ENCODE results near the gene ANAPC10.
"Not testable (repeated sequence)": the region's sequence is repeated elsewhere in the genome, so short reads cannot be mapped to it uniquely, and the experiment has no call there.

Gene ANAPC10

DNA sequence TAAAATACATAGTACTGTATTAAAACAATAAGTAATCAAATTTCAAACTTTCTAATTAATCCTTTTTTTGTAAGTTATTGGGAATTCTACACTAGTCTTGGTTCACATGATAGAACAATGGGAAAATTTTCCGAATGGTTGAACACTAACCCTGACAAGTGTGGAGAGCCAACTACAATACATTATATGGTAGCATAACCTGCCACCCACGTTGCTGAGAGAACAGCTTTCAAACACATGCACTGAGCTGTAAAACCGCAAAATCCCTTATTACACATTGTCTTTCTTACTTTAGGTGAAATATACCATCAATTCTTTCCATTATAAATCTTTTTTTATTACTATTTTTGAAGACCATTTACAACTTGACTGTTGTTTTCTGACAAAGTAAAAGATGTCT is 54.7 kb downstream of the ANAPC10 start:
- H3K36me3 ChIP-seq (ENCODE audit: insufficient read depth, low read length), result no peaks in the 10 kb centered on the region
- peaks cover 20% of the 10 kb centered on the region; the same call in 1 of the 2 replicates for H3K4me1 ChIP-seq (ENCODE audit: insufficient read depth, low read length)
- no peak overlapping the region for H3K27ac ChIP-seq (ENCODE audit: low read depth, low read length)
- H3K9ac ChIP-seq (ENCODE audit: low read depth, low read length), result no peak overlapping the region
- H3K27me3 ChIP-seq (ENCODE audit: insufficient read depth, low read length), result no peaks in the 10 kb centered on the region
- no peaks in the 10 kb centered on the region for H3K9me3 ChIP-seq (ENCODE audit: insufficient read depth, low read depth, low read length)
- H3K4me3 ChIP-seq (ENCODE audit: low read length), result no peak overlapping the region
- WGBS, result 86% methylated on average over 3 of the region's 3 CpGs

- no peaks in the 10 kb centered on the region for H3K27me3 ChIP-seq (ENCODE audit: insufficient read depth, low read length)
- no CpG with 5 or more reads among the region's 3 CpGs for WGBS
- no peaks in the 10 kb centered on the region for H3K9me3 ChIP-seq (ENCODE audit: insufficient read depth, low read depth, low read length)
- no peaks in the 10 kb centered on the region for H3K36me3 ChIP-seq (ENCODE audit: insufficient read depth, low read length)
- H3K4me1 ChIP-seq (ENCODE audit: insufficient read depth, low read length), result peaks cover 20% of the 10 kb centered on the region; the same call in 1 of the 2 replicates
- no peak overlapping the region for H3K27ac ChIP-seq (ENCODE audit: low read depth, low read length)
- no peak overlapping the region for H3K9ac ChIP-seq (ENCODE audit: low read depth, low read length)
- no peak overlapping the region for H3K4me3 ChIP-seq (ENCODE audit: low read length)
These were observed 55.3 kb downstream of the ANAPC10 start for GRCh38 chr4:145042601-145043285.

- Histone ChIP-seq H3K9me3 (ENCODE audit: insufficient read depth, low read depth, low read length) (no peaks in the 10 kb centered on the region), H3K27me3 (ENCODE audit: insufficient read depth, low read length) (no peaks in the 10 kb centered on the region), H3K36me3 (ENCODE audit: insufficient read depth, low read length) (no peaks in the 10 kb centered on the region), H3K9ac (ENCODE audit: low read depth, low read length) (no peak overlapping the region), H3K4me3 (ENCODE audit: low read length) (no peak overlapping the region), H3K4me1 (ENCODE audit: insufficient read depth, low read length) (peaks cover 20% of the 10 kb centered on the region; the same call in 1 of the 2 replicates), H3K27ac (ENCODE audit: low read depth, low read length) (no peak overlapping the region)
- WGBS, result 96% methylated on average over 3 of the region's 3 CpGs
These were observed 56.6 kb downstream of the ANAPC10 start for GRCh38 chr4:145041378-145041777.

GRCh38 chr4:145035494-145036136 is 62.4 kb downstream of the ANAPC10 start:
- Histone ChIP-seq H3K9me3 (ENCODE audit: insufficient read depth, low read depth, low read length) (no peaks in the 10 kb centered on the region), H3K9ac (ENCODE audit: low read depth, low read length) (no peak overlapping the region), H3K4me1 (ENCODE audit: insufficient read depth, low read length) (no peaks in the 10 kb centered on the region), H3K27ac (ENCODE audit: low read depth, low read length) (no peak overlapping the region), H3K27me3 (ENCODE audit: insufficient read depth, low read length) (no peaks in the 10 kb centered on the region), H3K4me3 (ENCODE audit: low read length) (no peak overlapping the region), H3K36me3 (ENCODE audit: insufficient read depth, low read length) (peaks cover 15% of the 10 kb centered on the region)
- 86% methylated on average over 2 of the region's 2 CpGs for WGBS

DNA sequence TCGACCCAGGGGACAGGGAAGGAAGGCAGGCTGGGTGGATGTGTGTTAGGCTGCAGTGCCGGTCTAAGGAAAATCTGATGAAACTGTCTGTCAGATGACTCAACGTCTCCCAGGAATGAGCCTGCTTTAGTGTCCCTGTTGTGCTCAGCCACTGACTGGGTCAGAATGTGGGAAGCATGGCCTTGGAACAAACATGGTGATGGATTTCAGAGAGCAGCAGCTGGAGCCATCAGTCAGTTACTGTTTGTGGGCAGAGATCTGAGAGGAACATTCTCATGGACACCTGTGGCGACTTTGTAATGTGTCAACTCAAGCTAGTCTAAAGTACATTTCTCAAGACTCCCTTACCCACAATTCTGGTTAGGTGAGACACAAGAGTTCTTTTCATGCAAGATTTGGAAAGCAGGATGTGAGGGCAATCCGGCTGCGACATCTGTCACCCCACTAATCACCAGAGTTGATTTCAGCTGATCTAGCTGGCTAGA is 63.2 kb downstream of the ANAPC10 start:
- H3K4me1 ChIP-seq (ENCODE audit: insufficient read depth, low read length), result no peaks in the 10 kb centered on the region
- H3K36me3 ChIP-seq (ENCODE audit: insufficient read depth, low read length), result peaks cover 15% of the 10 kb centered on the region
- no peak overlapping the region for H3K27ac ChIP-seq (ENCODE audit: low read depth, low read length)
- WGBS, result 96% methylated on average over 6 of the region's 6 CpGs
- no peaks in the 10 kb centered on the region for H3K9me3 ChIP-seq (ENCODE audit: insufficient read depth, low read depth, low read length)
- no peak overlapping the region for H3K9ac ChIP-seq (ENCODE audit: low read depth, low read length)
- no peaks in the 10 kb centered on the region for H3K27me3 ChIP-seq (ENCODE audit: insufficient read depth, low read length)
- H3K4me3 ChIP-seq (ENCODE audit: low read length), result no peak overlapping the region

DNA sequence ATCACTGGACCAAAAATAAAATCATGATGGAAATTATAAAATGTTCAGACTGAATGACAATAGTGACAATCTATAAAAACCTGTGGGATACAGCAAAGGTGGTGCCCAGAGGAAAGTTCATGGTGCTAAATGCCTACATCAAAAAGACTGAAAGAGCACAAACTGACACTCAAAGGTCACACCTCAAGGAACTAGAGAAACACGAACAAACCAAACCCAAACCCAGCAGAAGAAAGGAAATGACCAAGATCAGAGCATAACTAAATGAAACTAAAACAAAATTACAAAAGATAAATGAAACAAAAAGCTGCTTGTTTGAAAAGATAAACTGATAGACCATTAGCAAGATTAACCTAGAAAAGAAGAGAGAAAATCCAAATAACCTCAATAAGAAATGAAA is 78.7 kb downstream of the ANAPC10 start:
- Histone ChIP-seq H3K36me3 (ENCODE audit: insufficient read depth, low read length) (peaks cover 5% of the 10 kb centered on the region; the same call in 1 of the 2 replicates), H3K9me3 (ENCODE audit: insufficient read depth, low read depth, low read length) (peaks cover under 1% of the 10 kb centered on the region; the same call in 1 of the 2 replicates), H3K4me1 (ENCODE audit: insufficient read depth, low read length) (peaks cover 3% of the 10 kb centered on the region; the same call in 1 of the 2 replicates), H3K4me3 (ENCODE audit: low read length) (no peak overlapping the region), H3K27me3 (ENCODE audit: insufficient read depth, low read length) (no peaks in the 10 kb centered on the region), H3K9ac (ENCODE audit: low read depth, low read length) (no peak overlapping the region), H3K27ac (ENCODE audit: low read depth, low read length) (no peak overlapping the region)
- WGBS, result 100% methylated on average over 1 of the region's 1 CpG

- Histone ChIP-seq H3K4me1 (ENCODE audit: insufficient read depth, low read length) (peaks cover 7% of the 10 kb centered on the region), H3K9me3 (ENCODE audit: insufficient read depth, low read depth, low read length) (no peaks in the 10 kb centered on the region), H3K4me3 (ENCODE audit: low read length) (no peak overlapping the region), H3K27ac (ENCODE audit: low read depth, low read length) (no peak overlapping the region; the same call in 1 of the 2 replicates), H3K9ac (ENCODE audit: low read depth, low read length) (no peak overlapping the region), H3K27me3 (ENCODE audit: insufficient read depth, low read length) (no peaks in the 10 kb centered on the region), H3K36me3 (ENCODE audit: insufficient read depth, low read length) (no peaks in the 10 kb centered on the region)
- 96% methylated on average over 4 of the region's 4 CpGs for WGBS
These were observed 83.6 kb downstream of the ANAPC10 start for GRCh38 chr4:145014365-145014764.

DNA sequence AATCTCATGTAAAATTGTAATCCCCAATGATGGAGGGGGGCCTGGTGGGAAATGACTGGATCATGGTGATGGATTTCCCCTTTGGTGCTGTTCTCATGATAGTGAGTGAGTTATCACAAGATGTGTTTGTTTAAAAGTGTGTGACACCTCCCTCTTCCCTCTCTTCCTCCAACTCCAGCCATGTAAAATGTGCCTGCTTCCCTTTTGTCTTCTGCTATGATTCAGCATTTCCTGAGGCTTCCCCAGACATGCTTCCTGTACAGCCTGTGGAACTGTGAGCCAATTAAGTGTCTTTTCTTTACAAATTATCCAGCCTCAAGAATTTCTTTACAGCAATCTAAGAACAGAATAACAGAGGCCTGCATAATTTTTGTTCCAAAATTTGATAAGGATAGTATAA is 85.2 kb downstream of the ANAPC10 start:
- H3K27ac ChIP-seq (ENCODE audit: low read depth, low read length), result no peak overlapping the region; the same call in 1 of the 2 replicates
- H3K9ac ChIP-seq (ENCODE audit: low read depth, low read length), result no peak overlapping the region; the same call in 1 of the 2 replicates
- H3K27me3 ChIP-seq (ENCODE audit: insufficient read depth, low read length), result no peaks in the 10 kb centered on the region
- H3K4me1 ChIP-seq (ENCODE audit: insufficient read depth, low read length), result peaks cover 4% of the 10 kb centered on the region; the same call in 1 of the 2 replicates
- H3K9me3 ChIP-seq (ENCODE audit: insufficient read depth, low read depth, low read length), result no peaks in the 10 kb centered on the region
- H3K4me3 ChIP-seq (ENCODE audit: low read length), result no peak overlapping the region
- H3K36me3 ChIP-seq (ENCODE audit: insufficient read depth, low read length), result no peaks in the 10 kb centered on the region

GRCh38 chr4:145011636-145012035 is 86.4 kb downstream of the ANAPC10 start:
- peaks cover 4% of the 10 kb centered on the region; the same call in 1 of the 2 replicates for H3K4me1 ChIP-seq (ENCODE audit: insufficient read depth, low read length)
- H3K9ac ChIP-seq (ENCODE audit: low read depth, low read length), result no peak overlapping the region
- no peaks in the 10 kb centered on the region for H3K27me3 ChIP-seq (ENCODE audit: insufficient read depth, low read length)
- no peak overlapping the region for H3K27ac ChIP-seq (ENCODE audit: low read depth, low read length)
- no peaks in the 10 kb centered on the region for H3K9me3 ChIP-seq (ENCODE audit: insufficient read depth, low read depth, low read length)
- H3K4me3 ChIP-seq (ENCODE audit: low read length), result no peak overlapping the region
- no peaks in the 10 kb centered on the region for H3K36me3 ChIP-seq (ENCODE audit: insufficient read depth, low read length)

DNA sequence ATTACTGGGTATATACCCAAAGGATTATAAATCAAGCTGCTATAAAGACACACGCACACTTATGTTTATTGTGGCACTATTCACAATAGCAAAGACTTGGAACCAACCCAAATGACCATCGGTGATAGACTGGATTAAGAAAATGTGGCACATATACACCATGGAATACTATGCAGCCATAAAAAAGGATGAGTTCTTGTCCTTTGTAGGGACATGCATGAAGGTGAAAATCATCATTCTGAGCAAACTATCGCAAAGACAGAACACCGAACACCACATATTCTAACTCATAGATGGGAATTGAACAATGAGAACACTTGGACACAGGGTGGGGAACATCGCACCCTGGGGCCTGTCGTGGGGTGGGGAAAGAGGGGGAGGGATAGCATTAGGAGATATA is 87.7 kb downstream of the ANAPC10 start:
- H3K4me1 ChIP-seq (ENCODE audit: insufficient read depth, low read length); H3K27me3 ChIP-seq (ENCODE audit: insufficient read depth, low read length); H3K36me3 ChIP-seq (ENCODE audit: insufficient read depth, low read length); H3K9ac ChIP-seq (ENCODE audit: low read depth, low read length); H3K27ac ChIP-seq (ENCODE audit: low read depth, low read length); H3K4me3 ChIP-seq (ENCODE audit: low read length); H3K9me3 ChIP-seq (ENCODE audit: insufficient read depth, low read depth, low read length): not testable (repeated sequence)
- WGBS, result 100% methylated on average over 2 of the region's 6 CpGs

- no peak overlapping the region for H3K27ac ChIP-seq (ENCODE audit: low read depth, low read length)
- no peaks in the 10 kb centered on the region for H3K27me3 ChIP-seq (ENCODE audit: insufficient read depth, low read length)
- 95% methylated on average over 2 of the region's 2 CpGs for WGBS
- peaks cover 11% of the 10 kb centered on the region; the same call in 1 of the 2 replicates for H3K4me1 ChIP-seq (ENCODE audit: insufficient read depth, low read length)
- no peaks in the 10 kb centered on the region for H3K9me3 ChIP-seq (ENCODE audit: insufficient read depth, low read depth, low read length)
- H3K4me3 ChIP-seq (ENCODE audit: low read length), result no peak overlapping the region
- H3K36me3 ChIP-seq (ENCODE audit: insufficient read depth, low read length), result no peaks in the 10 kb centered on the region
- H3K9ac ChIP-seq (ENCODE audit: low read depth, low read length), result no peak overlapping the region
These were observed 94.3 kb downstream of the ANAPC10 start for GRCh38 chr4:145003675-145004074.
